Embryonic facial prominence (tissue), 1 donor: ENCODE results near the gene LDB3.
"Not testable (repeated sequence)": the region's sequence is repeated elsewhere in the genome, so short reads cannot be mapped to it uniquely, and the experiment has no call there.

ENCODE experiments used
- DNase-seq: peaks from one replicate; pipeline ENCODE4 v3.0.0-alpha.2; 2016; ENCODE audit errors: extremely low spot score

LDB3 gene

GRCh38 chr10:86668297-86669165 lies at the start of gene LDB3:
Gene LDB3 (plus strand): TSS chr10:86668511. CDS start chr10:86668692, 181 bp downstream.
- no peak for DNase-seq

GRCh38 chr10:86628311-86628710 lies 40.0 kb upstream of the LDB3 start:
- DNase-seq, result no peak

GRCh38 chr10:86630079-86630478 lies 38.2 kb upstream of the LDB3 start:
- DNase-seq, result no peak

- no peak for DNase-seq
Measured at GRCh38 chr10:86632009-86632800, 36.1 kb upstream of the LDB3 start.

GRCh38 chr10:86632951-86633350 lies 35.4 kb upstream of the LDB3 start:
- DNase-seq, result no peak

GRCh38 chr10:86635402-86635801 lies 32.9 kb upstream of the LDB3 start:
- DNase-seq, result no peak

GRCh38 chr10:86636311-86636710 lies 32.0 kb upstream of the LDB3 start:
- no peak for DNase-seq

- no peak for DNase-seq
Measured at GRCh38 chr10:86642021-86642420, 26.3 kb upstream of the LDB3 start.

GRCh38 chr10:86642499-86642898 lies 25.8 kb upstream of the LDB3 start:
- DNase-seq, result no peak

- DNase-seq, result no peak
Measured at GRCh38 chr10:86644152-86644793, 24.0 kb upstream of the LDB3 start.

GRCh38 chr10:86644794-86645445 lies 23.4 kb upstream of the LDB3 start:
- DNase-seq, result no peak

- DNase-seq, result not testable (repeated sequence)
Measured at GRCh38 chr10:86645621-86646165, 22.6 kb upstream of the LDB3 start.

- peak; percentile 34 for DNase-seq
Measured at GRCh38 chr10:86646532-86646931, 21.8 kb upstream of the LDB3 start.

GRCh38 chr10:86646933-86647332 lies 21.4 kb upstream of the LDB3 start:
- no peak for DNase-seq

- DNase-seq, result no peak
Measured at GRCh38 chr10:86647773-86648703, 20.3 kb upstream of the LDB3 start.

- peak; percentile 47 for DNase-seq
Measured at GRCh38 chr10:86648704-86649427, 19.4 kb upstream of the LDB3 start.

- no peak for DNase-seq
Measured at GRCh38 chr10:86649471-86650150, 18.7 kb upstream of the LDB3 start.

GRCh38 chr10:86650151-86650550 lies 18.2 kb upstream of the LDB3 start:
- DNase-seq, result no peak

- DNase-seq, result no peak
Measured at GRCh38 chr10:86651021-86651471, 17.3 kb upstream of the LDB3 start.
